NCI-H510A (cell line): ENCODE results near the gene BATF3.
"Not testable (repeated sequence)": the region's sequence is repeated elsewhere in the genome, so short reads cannot be mapped to it uniquely, and the experiment has no call there.

ENCODE experiments used
- DNase-seq: peaks from one replicate; lab custom pipeline; 2025; lab: John Stamatoyannopoulos, UW

The BATF3 gene

DNA sequence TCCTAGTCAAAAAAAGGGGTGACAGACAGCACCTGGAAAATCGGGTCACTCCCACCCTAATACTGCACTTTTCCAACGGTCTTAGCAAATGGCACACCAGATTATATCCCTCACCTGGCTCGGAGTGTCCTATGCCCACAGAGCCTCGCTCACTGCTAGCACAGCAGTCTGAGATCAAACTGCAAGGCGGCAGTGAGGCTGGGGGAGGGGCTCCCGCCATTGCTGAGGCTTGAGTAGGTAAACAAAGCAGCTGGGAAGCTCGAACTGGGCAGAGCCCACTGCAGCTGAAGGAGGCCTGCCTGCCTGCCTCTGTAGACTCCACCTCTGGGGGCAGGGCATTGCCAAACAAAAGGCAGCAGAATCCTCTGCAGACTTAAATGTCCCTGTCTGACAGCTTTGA, 41.4 kb downstream of the BATF3 start:
- DNase-seq = not testable (repeated sequence)

DNA sequence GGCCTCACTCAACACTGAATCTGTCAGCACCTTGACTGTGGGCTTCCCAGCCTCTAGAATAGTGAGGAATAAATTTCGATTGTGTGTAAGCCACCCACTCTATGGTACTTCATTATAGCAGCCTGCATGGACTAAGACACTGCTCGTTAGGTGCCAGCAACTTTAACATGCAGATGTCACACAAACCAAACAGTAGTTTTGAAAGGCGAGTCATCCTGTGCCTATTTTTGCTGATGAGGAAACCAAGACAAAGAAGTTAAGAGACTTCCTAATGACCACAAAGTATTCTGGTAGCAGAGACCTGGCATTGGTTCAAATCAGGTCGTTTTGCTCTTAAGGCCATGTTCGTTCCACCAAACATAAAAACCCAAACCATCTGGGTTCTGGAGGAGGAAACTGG, 42.9 kb downstream of the BATF3 start:
- no peak for DNase-seq

DNA sequence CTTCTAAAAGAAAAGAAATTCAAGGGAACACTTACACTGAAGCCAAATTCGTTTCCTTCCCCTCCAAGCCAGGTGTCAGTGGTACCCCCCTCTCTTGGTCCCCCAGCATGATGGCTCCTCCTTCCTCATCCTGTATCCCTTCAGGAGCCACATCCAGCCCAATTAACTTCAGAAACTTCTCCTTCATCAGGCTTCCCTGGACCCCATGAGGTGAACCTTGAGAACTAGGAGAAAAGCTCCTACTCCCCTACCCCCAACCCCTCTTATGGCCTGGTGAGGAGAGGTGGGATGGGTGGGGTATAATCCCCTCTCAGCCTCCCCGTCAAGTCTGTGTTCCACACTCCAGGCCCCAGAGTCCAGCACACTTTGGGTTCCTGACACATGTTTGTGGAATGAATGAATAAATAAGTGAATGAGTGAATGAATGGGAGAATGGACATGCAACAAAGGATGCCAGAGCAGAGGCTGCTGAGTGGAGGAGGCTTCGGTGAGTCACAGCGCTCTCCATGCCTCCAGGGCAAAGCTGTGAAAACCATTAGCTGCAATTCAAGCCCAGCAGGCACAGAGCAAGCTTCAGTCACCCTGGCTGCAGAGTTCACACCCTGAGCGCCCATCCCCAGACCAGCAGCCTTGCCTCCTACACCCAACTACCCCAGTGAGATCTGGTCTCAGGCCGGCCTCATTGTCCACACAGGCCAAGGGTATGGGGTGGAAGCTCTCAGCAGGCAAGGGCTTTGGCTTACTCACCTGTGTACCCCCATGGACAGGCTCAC, 43.8 kb downstream of the BATF3 start:
- DNase-seq = no peak

DNA sequence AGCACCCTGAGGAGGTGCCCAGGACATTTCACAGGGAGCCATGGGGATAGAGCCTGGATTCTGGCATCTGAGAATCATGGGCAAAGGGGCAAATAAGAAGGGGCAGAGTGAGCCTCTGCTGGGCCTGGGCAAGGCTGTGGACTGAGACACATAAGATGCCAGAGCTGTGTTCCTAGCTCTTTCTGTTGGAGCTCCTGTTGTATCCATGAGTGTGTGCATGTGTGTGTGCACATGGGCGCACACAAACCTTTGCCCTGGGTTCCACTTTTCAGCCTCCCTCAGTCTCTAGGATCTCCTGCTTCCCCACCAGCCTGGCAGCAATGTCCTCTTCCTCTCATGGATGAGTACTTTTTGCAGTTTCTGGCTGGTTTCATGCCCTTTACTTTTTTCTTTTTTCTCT, 47.0 kb downstream of the BATF3 start:
- DNase-seq = no peak

DNA sequence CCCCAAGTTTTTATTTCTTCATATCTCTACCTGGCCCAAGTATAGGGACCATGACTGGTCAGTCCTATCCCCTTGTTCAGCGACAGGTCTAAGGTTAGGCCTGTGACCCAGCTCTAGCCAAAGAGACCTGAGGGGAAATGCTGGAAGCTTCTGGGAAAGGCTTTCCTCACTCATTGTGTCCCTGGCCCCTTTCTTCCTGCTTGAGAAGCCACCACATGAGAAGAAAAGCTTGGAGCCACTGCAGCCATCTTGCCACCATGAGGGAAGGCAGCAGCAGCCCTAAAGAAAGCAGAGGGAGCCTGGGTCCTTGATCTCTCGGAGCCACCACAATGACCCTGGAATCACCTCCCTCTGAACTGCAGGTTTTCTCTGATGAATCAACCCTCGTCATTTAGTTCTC, 47.7 kb downstream of the BATF3 start:
- no peak for DNase-seq

GRCh38 chr1:212651521-212651920, 48.1 kb downstream of the BATF3 start:
- no peak for DNase-seq

- DNase-seq = no peak
These were observed 49.4 kb downstream of the BATF3 start for GRCh38 chr1:212650228-212650627.

GRCh38 chr1:212649020-212649419, 50.6 kb downstream of the BATF3 start:
- DNase-seq = no peak

DNA sequence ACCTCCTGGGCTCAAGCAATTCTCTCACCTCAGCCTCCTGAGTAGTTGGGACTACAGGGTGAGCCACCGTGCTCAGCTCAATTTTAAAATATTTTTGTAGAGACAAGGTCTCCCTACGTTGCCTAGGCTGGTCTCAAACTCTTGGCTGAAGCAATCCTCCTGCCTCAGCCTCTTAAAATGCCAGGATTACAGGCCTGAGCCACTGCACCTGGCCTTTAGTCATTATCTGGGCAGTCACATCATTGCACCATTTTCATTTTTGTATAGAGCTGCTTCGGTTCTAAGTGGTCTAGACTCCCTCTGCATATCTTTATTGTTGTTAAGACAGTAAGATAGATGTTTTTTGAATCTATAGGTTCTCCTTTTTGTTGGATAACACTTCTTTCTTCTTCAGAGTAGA, 51.2 kb downstream of the BATF3 start:
- no peak for DNase-seq

- DNase-seq = no peak
These were observed 52.6 kb downstream of the BATF3 start for GRCh38 chr1:212647004-212647403.

GRCh38 chr1:212646588-212646987, 53.1 kb downstream of the BATF3 start:
- no peak for DNase-seq

- DNase-seq = no peak
These were observed 53.8 kb downstream of the BATF3 start for GRCh38 chr1:212645546-212646543.

GRCh38 chr1:212644866-212645545, 54.6 kb downstream of the BATF3 start:
- DNase-seq = no peak

- DNase-seq = no peak
These were observed 55.8 kb downstream of the BATF3 start for GRCh38 chr1:212643877-212644276.

DNA sequence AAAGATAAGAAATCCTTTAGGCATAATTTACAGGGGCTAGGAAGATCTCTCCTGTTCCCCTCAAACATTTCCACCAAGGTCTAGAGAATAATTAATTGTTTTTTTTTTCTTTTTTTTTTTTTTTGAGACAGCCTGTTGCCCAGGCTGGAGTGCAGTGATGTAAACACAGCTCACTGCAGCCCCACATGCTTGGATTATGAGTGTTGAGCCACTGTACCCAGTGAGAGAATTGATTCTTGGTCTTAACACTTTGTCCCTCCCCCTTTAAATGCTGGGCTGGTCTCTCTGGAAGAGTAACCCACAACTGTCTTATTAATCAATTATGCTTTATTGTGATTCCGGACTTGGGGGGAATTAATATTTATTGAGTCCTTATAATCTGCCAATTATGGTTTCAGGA, 57.7 kb downstream of the BATF3 start:
- DNase-seq = no peak

- no peak for DNase-seq
These were observed 59.3 kb downstream of the BATF3 start for GRCh38 chr1:212640223-212640878.

DNA sequence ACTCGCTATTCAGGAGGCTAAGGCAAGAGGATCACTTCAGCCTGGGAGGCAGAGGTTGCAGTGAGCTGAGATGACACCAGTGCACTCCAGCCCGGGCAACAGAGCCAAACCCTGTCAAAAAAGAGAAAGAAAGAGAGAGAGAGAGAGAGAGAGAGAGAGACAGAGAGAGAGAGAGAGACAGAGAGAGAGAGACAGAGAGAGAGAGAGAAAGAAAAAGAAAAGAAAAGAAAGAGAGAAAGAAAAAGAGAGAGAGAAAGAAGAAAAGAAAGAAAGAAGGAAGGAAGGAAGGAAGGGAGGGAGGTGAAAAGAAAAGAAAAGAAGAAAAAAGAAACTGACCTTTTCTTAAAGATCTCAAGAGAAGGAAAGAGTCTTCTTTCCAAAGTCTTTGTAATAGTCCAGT, 60.1 kb downstream of the BATF3 start:
- DNase-seq = not testable (repeated sequence)

- no peak for DNase-seq
These were observed 61.0 kb downstream of the BATF3 start for GRCh38 chr1:212638492-212639151.

GRCh38 chr1:212637902-212638301, 61.7 kb downstream of the BATF3 start:
- DNase-seq = no peak
